ENCODE results near the gene PRAMEF20.
"Not testable (repeated sequence)": the region's sequence is repeated elsewhere in the genome, so short reads cannot be mapped to it uniquely, and the experiment has no call there.

Gene PRAMEF20

DNA sequence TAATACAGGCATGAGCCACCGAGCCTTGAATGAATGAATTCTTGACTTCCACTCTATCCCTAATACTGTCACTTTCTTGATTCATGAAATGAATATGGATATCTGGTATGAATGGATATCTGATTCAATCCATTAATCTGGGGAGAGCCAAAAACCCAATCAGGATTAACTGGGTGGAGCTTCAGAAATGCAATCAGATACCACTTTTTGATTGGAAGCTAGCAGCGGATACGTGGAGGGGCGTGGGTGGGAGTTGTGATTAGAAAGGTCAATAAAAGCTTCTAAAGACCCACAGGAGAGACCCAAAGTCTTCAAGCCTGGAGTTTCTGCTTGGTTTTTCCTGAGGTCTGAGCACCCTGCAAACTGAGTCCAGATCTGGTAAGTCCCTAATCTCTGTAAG, at the start of gene PRAMEF20:
Gene PRAMEF20, plus strand, starts transcription at position 301 of the 400 bp plus-strand sequence. CDS start 5,905 bp downstream, outside the sequence.
- H3K4me3 ChIP-seq (ENCODE audit: control insufficient read depth, low read depth, low read length); DNase-seq (ENCODE audit: low read depth): not testable (repeated sequence)

DNA sequence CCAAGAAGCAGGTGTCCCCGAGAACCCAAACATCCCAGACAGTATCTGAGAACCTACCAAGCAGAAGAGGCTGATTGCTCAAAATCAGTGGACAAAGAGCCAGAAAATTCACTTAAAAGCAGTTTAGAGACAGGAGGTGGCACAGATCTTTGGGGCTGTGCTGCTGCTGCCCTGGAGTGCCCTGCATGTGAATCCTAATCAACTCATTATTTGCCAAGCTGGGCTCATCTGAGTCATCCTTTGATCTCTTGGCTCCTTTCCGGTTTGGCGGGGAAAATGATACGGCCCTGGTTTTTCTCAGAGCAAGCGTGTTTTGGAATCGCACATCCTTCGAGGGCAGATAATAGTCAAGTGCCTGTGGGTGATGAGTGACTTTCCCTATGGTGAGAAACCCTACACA, 47.9 kb upstream of the PRAMEF20 start:
- not testable (repeated sequence) for H3K4me3 ChIP-seq (ENCODE audit: control insufficient read depth, low read depth, low read length); DNase-seq (ENCODE audit: low read depth)

DNA sequence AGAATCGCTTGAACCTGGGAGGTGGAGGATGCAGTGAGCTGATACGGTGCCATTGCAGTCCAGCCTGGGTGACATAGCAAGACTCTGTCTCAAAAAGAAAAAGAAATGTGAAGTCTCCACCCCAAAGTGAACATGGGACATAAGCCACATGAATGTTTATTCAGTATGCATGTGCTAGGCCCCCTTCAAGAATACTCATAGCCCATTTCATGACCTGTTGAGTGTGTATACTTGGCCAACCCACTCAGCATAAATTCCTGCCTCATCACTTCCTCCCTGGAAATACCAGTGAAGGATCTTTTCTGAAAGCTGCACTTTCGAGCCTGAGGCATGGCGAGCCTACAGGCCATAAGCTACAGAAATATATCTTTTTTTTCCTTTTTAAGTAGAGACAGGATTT, 45.3 kb upstream of the PRAMEF20 start:
- not testable (repeated sequence) for DNase-seq (ENCODE audit: low read depth); H3K4me3 ChIP-seq (ENCODE audit: control insufficient read depth, low read depth, low read length)

DNA sequence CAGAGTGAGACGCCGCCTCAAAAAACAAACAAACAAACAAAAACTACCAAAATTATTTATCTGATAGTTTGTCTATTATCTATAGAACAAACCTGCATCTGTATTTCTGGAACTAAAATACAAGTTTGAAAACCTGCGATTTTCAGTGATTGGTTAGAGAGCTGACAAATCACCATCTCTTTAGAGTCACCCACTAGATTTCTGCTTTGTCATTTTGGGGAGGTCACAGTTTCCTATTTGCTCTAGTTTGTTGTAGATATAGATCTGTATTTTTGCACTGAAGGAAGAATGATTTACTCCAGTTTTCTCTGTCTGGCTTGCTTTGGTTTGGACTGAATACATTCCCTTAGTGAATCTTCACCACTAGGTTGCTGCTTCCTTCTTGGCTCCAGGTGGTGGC, 43.7 kb upstream of the PRAMEF20 start:
- H3K4me3 ChIP-seq (ENCODE audit: control insufficient read depth, low read depth, low read length); DNase-seq (ENCODE audit: low read depth): not testable (repeated sequence)

DNA sequence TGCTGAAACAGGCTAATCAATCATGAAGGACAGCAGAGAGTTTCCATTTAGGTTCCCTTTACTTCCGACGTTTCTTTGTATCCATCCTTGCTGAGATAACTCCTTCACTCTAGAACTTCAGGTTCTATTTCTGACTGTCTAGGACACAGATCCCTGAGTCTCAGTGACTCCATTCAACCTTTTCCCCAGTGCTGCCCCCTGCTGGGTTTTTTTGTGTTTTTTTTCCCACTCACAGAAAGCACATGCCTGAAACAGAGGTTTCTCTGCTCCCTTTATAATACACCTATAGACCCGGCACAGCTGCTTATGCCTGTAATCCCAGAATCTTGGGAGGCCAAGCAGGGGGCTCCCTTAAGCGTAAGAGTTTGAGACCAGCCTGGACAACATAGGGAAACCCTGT, 41.7 kb upstream of the PRAMEF20 start:
- not testable (repeated sequence) for H3K4me3 ChIP-seq (ENCODE audit: control insufficient read depth, low read depth, low read length); DNase-seq (ENCODE audit: low read depth)

DNA sequence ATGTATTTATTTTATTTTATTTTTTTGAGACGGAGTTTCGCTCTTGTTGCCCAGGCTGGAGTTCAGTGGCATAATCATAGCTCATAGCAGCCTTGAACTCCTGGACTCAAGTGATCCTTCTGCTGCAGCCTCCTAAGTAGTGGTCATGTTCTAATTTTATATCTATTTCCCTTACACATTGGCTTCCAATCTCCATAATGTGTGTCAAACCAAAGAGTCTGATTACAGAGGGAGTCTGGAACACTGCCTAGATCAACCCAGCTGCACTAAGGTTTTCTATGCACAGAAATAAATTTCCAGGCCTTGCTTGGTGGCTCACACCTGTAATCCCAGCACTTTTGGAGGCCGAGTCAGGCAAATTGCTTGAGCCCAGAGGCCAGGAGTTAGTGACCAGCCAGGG, 31.3 kb upstream of the PRAMEF20 start:
- not testable (repeated sequence) for H3K4me3 ChIP-seq (ENCODE audit: control insufficient read depth, low read depth, low read length); DNase-seq (ENCODE audit: low read depth)

DNA sequence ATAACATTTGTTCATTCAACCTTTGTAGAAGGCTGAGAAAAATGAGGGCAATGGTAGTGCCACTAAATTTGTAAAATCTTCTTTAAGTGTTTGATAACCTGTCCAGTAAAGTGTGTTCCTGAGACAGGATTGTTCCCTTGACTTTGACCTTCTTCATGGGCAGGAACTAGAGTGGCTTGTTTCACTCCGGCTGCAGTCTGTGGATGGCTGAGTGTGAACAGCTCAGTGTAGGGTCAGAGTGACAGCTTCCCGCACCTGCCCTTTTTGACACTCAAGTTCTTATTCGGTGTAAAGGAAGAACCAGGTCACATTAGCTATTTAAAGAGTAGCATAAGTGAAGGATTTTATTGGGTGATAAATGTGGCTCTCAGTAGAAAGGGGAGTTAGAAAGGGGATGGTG, 29.9 kb upstream of the PRAMEF20 start:
- not testable (repeated sequence) for DNase-seq (ENCODE audit: low read depth)

DNA sequence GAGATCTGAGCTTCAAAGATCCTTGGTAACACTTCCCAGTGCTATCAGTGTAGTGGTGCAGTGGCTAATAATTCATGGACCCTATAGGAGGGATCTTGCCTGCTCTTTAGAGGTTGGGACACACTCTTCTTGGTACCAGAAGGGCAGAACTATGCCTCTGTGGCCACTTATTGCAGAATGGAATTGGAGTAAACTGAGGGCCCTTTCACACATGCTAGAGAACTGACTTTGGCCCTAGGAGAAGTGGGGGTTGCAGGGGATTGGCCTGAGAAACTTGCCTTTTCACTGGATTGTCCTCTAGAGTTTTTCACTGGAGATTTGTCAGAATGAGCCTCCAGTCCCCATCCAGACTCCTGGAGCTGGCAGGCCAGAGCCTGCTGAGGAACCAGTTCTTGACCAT, 20.9 kb upstream of the PRAMEF20 start, which contains the start of gene PRAMEF17:
Gene PRAMEF17, plus strand, starts transcription at position 301 of the 400 bp plus-strand sequence. Its CDS starts 26 bp downstream, at position 327.
- not testable (repeated sequence) for H3K4me3 ChIP-seq (ENCODE audit: control insufficient read depth, low read depth, low read length); DNase-seq (ENCODE audit: low read depth)

More for the DNA sequence above, 29.9 kb upstream of the PRAMEF20 start:
- H3K4me3 ChIP-seq (ENCODE audit: control insufficient read depth, low read depth, low read length), result not testable (repeated sequence)

DNA sequence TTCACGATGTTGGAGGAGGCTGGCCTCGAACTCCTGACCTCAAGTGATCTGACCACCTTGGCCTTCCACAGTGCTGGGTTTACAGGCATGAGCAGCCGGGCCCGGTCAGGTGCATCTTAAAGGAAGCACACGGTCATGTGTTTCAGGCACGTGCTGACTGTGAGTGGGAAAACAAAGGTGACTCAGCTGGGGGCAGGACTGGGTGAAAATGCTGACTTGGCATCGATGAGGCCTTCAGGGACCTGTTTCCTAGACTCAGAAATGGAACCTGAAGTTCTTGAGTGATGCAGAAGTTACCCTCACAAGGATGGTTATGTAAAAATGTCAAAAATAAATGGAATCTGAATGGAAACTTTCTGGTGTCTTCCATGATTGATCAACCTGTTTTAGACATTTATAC, 17.2 kb upstream of the PRAMEF20 start:
- DNase-seq (ENCODE audit: low read depth); H3K4me3 ChIP-seq (ENCODE audit: control insufficient read depth, low read depth, low read length): not testable (repeated sequence)

DNA sequence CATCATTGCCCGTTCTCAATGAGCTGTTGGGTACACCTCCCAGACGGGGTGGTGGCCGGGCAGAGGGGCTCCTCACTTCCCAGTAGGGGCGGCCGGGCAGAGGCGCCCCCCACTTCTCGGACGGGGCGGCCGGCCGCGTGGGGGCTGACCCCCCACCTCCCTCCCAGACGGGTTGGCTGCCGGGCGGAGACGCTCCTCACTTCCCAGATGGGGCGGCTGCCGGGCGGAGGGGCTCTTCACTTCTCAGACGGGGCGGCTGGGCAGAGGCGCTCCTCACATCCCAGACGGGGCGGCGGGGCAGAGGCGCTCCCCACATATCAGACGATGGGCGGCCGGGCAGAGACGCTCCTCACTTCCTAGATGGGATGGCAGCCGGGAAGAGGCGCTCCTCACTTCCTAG, 15.5 kb upstream of the PRAMEF20 start:
- not testable (repeated sequence) for DNase-seq (ENCODE audit: low read depth); H3K4me3 ChIP-seq (ENCODE audit: control insufficient read depth, low read depth, low read length)

DNA sequence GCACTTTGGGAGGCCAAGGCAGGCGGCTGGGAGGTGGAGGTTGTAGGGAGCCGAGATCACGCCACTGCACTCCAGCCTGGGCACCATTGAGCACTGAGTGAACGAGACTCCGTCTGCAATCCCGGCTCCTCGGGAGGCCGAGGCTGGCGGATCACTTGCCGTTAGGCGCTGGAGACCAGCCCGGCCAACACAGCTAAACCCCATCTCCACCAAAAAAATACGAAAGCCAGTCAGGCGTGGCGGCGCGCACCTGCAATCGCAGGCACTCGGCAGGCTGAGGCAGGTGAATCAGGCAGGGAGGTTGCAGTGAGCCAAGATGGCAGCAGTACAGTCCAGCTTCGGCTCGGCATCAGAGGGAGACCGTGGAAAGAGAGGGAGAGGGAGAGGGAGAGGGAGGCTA, 14.9 kb upstream of the PRAMEF20 start:
- not testable (repeated sequence) for DNase-seq (ENCODE audit: low read depth); H3K4me3 ChIP-seq (ENCODE audit: control insufficient read depth, low read depth, low read length)

DNA sequence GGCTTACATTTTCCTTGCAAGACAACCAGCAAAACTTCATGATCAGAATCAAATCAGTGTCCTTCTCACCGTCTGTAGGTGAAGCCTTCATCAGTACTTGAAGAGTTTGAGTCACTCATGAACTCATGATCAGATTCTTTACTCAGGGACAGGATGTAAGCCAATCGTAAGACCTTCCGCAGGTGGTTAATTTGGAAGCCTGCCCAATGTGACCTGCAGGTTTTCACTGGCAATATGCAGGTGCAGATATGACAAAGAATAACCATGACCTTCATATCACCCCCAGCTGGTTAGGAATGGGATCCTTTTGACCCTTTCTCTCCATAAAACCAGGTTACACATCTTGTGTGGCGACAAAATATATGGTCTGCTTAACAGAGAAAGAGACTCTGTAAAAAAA, 2.4 kb upstream of the PRAMEF20 start:
- TF ChIP-seq, protein P1, sequence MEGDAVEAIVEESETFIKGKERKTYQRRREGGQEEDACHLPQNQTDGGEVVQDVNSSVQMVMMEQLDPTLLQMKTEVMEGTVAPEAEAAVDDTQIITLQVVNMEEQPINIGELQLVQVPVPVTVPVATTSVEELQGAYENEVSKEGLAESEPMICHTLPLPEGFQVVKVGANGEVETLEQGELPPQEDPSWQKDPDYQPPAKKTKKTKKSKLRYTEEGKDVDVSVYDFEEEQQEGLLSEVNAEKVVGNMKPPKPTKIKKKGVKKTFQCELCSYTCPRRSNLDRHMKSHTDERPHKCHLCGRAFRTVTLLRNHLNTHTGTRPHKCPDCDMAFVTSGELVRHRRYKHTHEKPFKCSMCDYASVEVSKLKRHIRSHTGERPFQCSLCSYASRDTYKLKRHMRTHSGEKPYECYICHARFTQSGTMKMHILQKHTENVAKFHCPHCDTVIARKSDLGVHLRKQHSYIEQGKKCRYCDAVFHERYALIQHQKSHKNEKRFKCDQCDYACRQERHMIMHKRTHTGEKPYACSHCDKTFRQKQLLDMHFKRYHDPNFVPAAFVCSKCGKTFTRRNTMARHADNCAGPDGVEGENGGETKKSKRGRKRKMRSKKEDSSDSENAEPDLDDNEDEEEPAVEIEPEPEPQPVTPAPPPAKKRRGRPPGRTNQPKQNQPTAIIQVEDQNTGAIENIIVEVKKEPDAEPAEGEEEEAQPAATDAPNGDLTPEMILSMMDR (IDR thresholded peaks at IDR 0.05; ENCODE audit: control insufficient read depth, insufficient read depth, low read depth, low read length, missing control alignments), result no peak
- no peak for DNase-seq (ENCODE audit: low read depth)
- no peak overlapping the region for H3K4me3 ChIP-seq (ENCODE audit: control insufficient read depth, low read depth, low read length)

DNA sequence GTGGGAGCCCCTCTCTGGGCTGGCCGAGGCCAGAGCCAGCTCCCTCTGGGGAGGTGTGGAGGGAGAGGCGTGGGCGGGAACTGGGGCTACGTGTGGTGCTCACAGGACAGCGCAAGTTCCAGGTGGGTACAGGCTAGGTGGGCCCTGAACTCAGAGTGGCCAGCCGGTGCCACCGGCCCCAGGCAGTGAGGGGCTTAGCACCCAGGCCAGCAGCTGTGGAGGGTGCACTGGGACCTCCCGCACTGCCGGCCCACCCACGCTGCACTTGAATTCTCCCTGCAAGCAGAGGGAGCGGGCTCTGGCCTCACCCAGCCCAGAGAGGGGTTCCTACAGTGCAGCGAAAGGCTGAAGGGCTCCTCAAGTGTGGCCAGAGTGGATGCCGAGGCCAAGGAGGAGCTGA, 20.2 kb downstream of the PRAMEF20 start:
- H3K4me3 ChIP-seq (ENCODE audit: control insufficient read depth, low read depth, low read length), result no peak overlapping the region
- TF ChIP-seq, protein P1 (IDR thresholded peaks at IDR 0.05; ENCODE audit: control insufficient read depth, insufficient read depth, low read depth, low read length, missing control alignments), result no peak
- no peak for DNase-seq (ENCODE audit: low read depth)
